Epithelial cell of esophagus (primary cell): ENCODE results near the gene IL19.

Source experiments
- DNase-seq: peaks from one replicate; pipeline ENCODE4 v3.0.0; 2010; ENCODE audit warnings: low read depth
- H3K4me3 ChIP-seq: 2 replicates; pipeline ENCODE4 v1.5.1; 2011; ENCODE audit warnings: mild to moderate bottlenecking, low read length, control low read depth
- TF ChIP-seq, protein P1 (sequence below): IDR thresholded peaks from 2 replicates; pipeline ENCODE4 v1.5.1; 2011; ENCODE audit warnings: low read depth, mild to moderate bottlenecking, low read length, control low read depth, inconsistent platforms; ENCODE audit not compliant: insufficient read depth; ENCODE audit errors: missing control alignments

Gene IL19

GRCh38 chr1:206808615-206809014, 38.0 kb downstream of the IL19 start:
- no peak overlapping the region for H3K4me3 ChIP-seq
- peak; percentile 59 for DNase-seq
- TF ChIP-seq, protein P1, sequence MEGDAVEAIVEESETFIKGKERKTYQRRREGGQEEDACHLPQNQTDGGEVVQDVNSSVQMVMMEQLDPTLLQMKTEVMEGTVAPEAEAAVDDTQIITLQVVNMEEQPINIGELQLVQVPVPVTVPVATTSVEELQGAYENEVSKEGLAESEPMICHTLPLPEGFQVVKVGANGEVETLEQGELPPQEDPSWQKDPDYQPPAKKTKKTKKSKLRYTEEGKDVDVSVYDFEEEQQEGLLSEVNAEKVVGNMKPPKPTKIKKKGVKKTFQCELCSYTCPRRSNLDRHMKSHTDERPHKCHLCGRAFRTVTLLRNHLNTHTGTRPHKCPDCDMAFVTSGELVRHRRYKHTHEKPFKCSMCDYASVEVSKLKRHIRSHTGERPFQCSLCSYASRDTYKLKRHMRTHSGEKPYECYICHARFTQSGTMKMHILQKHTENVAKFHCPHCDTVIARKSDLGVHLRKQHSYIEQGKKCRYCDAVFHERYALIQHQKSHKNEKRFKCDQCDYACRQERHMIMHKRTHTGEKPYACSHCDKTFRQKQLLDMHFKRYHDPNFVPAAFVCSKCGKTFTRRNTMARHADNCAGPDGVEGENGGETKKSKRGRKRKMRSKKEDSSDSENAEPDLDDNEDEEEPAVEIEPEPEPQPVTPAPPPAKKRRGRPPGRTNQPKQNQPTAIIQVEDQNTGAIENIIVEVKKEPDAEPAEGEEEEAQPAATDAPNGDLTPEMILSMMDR: peak; percentile 39

DNA sequence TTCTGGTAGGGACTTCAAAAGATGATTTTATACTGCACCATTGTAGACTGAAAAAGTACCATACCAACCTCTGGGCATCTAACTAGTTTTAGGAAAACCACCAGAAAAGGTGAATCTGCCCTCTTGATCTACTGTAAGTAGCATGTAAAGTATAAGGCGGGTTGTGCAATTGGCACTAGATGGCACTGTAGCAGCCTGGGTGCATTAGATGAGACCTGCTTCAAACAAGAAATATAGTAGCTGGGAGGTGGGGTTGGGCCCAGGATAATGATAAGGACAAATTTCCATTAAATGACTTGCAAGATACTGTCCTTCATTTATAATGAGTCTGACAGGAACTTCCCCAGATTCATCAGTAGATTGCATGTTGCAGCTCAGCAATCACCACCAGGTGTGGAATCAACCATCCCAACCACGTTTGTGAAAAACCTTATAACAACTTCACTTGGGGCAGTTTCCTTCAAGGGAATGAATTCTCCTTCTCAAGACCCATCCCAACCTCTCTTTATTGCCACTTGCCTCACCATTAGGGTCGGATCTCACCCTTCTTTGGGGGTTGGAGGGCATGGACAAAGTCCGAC, 39.0 kb downstream of the IL19 start:
- TF ChIP-seq, protein P1: peak; percentile 80
- no peak overlapping the region for H3K4me3 ChIP-seq
- DNase-seq: peak; percentile 73

GRCh38 chr1:206812471-206812870, 41.9 kb downstream of the IL19 start:
- no peak overlapping the region for H3K4me3 ChIP-seq
- TF ChIP-seq, protein P1: no peak
- DNase-seq: no peak

- H3K4me3 ChIP-seq: no peak overlapping the region
Observed at GRCh38 chr1:206814716-206815341, 44.3 kb downstream of the IL19 start.

DNA sequence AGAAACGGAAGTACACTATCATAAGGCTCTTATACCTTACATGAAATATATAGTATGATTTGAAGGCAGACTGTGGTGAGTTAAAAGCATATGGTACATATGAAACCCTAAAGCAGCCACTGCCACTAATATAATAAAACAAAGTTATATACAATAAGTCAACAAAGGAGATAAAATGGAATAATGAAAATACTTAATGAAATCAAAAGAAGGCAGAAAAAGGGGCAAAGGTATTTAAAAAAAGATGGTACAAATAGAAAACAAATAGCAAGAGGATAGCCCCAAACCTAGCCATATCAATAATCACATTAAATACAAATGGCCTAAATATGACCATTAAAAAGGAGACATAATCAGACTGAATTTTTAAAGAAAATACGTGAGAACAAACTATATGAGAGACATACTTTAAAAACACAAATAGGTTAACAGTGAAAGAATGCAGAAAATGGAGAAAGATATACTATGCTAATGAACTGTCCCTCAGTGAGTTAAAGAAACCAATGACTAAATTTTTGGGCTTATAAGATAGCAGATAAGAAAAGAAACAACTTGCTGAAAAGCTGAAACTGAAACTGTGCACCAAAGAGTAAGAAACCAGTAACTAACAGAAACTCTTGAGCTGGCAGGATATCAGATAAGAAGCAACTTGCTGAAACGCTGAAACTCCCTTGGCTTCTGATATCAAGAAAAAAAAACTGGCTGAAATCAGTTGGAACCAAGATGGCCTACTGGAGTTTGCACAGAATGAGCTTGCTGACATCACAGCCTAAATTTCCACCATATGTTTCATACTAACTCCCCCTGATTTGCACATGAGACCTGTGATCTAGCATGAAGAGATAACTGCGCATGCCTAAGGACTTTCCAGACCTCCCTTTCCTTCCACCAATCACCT, 46.1 kb downstream of the IL19 start:
- no peak for DNase-seq
- TF ChIP-seq, protein P1: no peak
- no peak overlapping the region for H3K4me3 ChIP-seq

More at GRCh38 chr1:206814716-206815341, 44.3 kb downstream of the IL19 start:
- DNase-seq: no peak
- TF ChIP-seq, protein P1: no peak

DNA sequence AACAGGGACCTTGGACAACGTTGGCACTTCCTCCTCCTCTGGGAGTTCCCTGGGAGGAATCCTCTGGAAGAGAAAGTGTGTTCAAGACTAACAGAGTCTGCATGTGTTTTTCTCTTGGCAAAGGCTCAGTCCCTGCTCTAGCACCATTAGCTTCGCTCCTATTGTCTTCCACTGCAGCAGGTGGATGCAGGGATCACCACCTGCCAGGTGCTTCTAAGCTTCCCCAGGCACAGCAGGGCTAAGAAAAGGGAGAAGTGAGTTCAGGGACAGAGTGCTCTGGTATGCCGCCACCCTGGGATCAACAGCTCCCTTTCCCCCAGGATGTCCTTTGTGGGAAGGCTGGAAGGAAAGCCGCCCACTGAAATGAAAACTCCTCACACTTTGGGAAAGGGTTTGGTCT, 50.9 kb downstream of the IL19 start:
- DNase-seq: no peak
- TF ChIP-seq, protein P1: no peak
- no peak overlapping the region for H3K4me3 ChIP-seq
